ENCODE measurements around the gene ZNF865.
A peak's percentile ranks its signal among the peaks of the same experiment; 100 is the strongest.

The ZNF865 gene

GRCh38 chr19:55645512-55645881 is 40.0 kb downstream of the ZNF865 start:
- no peaks in the 10 kb centered on the region for H3K27me3 Mint-ChIP-seq (ENCODE audit: low read depth)
- peak overlapping the region in 2 of 3 experiments; percentile 45 to 55 for H3K27ac Mint-ChIP-seq
- H3K9me3 Mint-ChIP-seq = no peaks in the 10 kb centered on the region
- H3K4me1 Mint-ChIP-seq = peaks cover 50% of the 10 kb centered on the region
- H3K36me3 Mint-ChIP-seq (ENCODE audit: low read depth) = peaks cover 15% of the 10 kb centered on the region
- TF ChIP-seq CTCF (IDR thresholded peaks at IDR 0.05; ENCODE audit: unreplicated experiment in 3 of 3) = no peak
- peak overlapping the region; percentile 62 to 82 (median 78) for H3K4me3 Mint-ChIP-seq

GRCh38 chr19:55646889-55647731 is 41.7 kb downstream of the ZNF865 start:
- Mint-ChIP-seq H3K4me3 (peak overlapping the region; percentile 92 to 94 (median 93)), H3K36me3 (ENCODE audit: low read depth) (peaks cover 22% of the 10 kb centered on the region), H3K27ac (peak overlapping the region; percentile 92 to 97 (median 93)), H3K4me1 (peaks cover 46% of the 10 kb centered on the region), H3K27me3 (ENCODE audit: low read depth) (no peaks in the 10 kb centered on the region), H3K9me3 (no peaks in the 10 kb centered on the region)
- no peak for TF ChIP-seq CTCF (IDR thresholded peaks at IDR 0.05; ENCODE audit: unreplicated experiment in 3 of 3)

- peak within 1 kb of the TSS; percentile 92 to 94 (median 93) for H3K4me3 Mint-ChIP-seq
- H3K36me3 Mint-ChIP-seq (ENCODE audit: low read depth) = peaks cover 24% of the 10 kb centered on the region
- peak within 1 kb of the TSS; percentile 92 to 97 (median 93) for H3K27ac Mint-ChIP-seq
- TF ChIP-seq CTCF (IDR thresholded peaks at IDR 0.05; ENCODE audit: unreplicated experiment in 3 of 3) = no peak
- no peaks in the 10 kb centered on the region for H3K27me3 Mint-ChIP-seq (ENCODE audit: low read depth)
- peaks cover 42% of the 10 kb centered on the region for H3K4me1 Mint-ChIP-seq
- H3K9me3 Mint-ChIP-seq = no peaks in the 10 kb centered on the region
Measured at GRCh38 chr19:55647732-55648584, 42.5 kb downstream of the ZNF865 start, which contains the start of gene CCDC106. TSS of gene CCDC106 (plus strand) at chr19:55648212. CDS start at chr19:55649047, 835 bp downstream.

GRCh38 chr19:55648585-55649267 is 43.3 kb downstream of the ZNF865 start:
- Mint-ChIP-seq H3K36me3 (ENCODE audit: low read depth) (peaks cover 24% of the 10 kb centered on the region), H3K27ac (peak overlapping the region; percentile 74 to 90 (median 81)), H3K27me3 (ENCODE audit: low read depth) (no peaks in the 10 kb centered on the region), H3K4me1 (peaks cover 36% of the 10 kb centered on the region), H3K4me3 (peak overlapping the region; percentile 87 to 92 (median 90)), H3K9me3 (no peaks in the 10 kb centered on the region)
- TF ChIP-seq CTCF (IDR thresholded peaks at IDR 0.05; ENCODE audit: unreplicated experiment in 3 of 3) = no peak

DNA sequence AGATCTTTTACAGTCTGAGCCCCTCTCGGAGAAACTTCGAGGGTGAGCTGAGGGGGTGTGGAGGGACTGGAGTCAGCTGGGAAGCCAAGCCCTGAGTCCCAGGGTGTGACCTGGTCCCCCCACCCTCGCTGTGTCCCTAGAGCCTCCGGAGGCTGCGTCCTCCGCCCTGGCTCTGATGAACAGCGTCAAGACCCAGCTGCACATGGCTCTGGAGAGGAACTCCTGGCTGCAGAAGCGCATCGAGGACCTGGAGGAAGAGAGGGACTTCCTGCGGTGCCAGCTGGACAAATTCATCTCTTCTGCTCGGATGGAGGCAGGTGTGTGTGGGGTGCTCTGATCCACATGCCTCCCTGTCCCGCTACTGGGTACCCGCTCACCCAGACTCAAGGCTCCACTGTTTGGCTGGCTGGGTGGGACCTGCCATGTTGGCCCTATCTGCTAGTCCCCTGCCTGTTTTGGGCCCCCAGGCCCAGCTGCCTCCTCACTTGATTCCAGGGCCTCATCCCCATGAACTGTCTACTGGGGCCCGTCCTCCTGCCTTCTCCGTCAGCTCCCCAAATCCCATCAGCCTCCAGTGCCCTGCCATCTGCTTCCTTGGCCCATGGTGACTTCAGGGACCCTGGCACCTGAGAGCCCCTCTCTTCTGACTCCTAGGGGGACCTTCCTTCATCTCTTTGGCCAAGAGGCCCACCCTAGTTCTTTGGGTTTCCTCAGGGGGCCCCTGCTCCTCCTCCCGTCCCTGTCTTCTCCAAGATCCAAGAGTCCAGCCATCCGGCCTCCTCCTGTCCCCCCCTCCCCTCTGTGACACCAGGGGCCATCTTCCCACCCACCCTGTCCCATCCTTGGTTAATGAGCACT is 44.0 kb downstream of the ZNF865 start:
- TF ChIP-seq CTCF (IDR thresholded peaks at IDR 0.05; ENCODE audit: unreplicated experiment in 3 of 3) = no peak
- H3K9me3 Mint-ChIP-seq = no peaks in the 10 kb centered on the region
- peak overlapping the region; percentile 87 to 92 (median 90) for H3K4me3 Mint-ChIP-seq
- H3K4me1 Mint-ChIP-seq = peaks cover 31% of the 10 kb centered on the region
- peaks cover 24% of the 10 kb centered on the region for H3K36me3 Mint-ChIP-seq (ENCODE audit: low read depth)
- H3K27me3 Mint-ChIP-seq (ENCODE audit: low read depth) = no peaks in the 10 kb centered on the region
- peak overlapping the region; percentile 74 to 91 (median 85) for H3K27ac Mint-ChIP-seq

Data from nephron (organoid).